Colonic mucosa (tissue), 4 donors: ENCODE results near the gene ZCCHC9. TPM values are rescaled to one million over a fixed set of nuclear protein-coding genes. Genes with fewer than 3 reads are reported as not detected.
"Not testable (repeated sequence)": the region's sequence is repeated elsewhere in the genome, so short reads cannot be mapped to it uniquely, and the experiment has no call there.

Source experiments
- DNase-seq: peaks from one replicate; pipeline ENCODE4 v3.0.0-alpha.2; 2020
- H3K27ac ChIP-seq: fragments of 200-600 bp; one replicate; pipeline ENCODE4 v1.8.0; 2021
- H3K27me3 ChIP-seq: fragments of 200-600 bp; one replicate; pipeline ENCODE4 v1.8.0; 2021
- H3K36me3 ChIP-seq: fragments of 200-600 bp; one replicate; pipeline ENCODE4 v1.8.0; 2021
- H3K4me1 ChIP-seq: fragments of 200-600 bp; one replicate; pipeline ENCODE4 v1.8.0; 2021; ENCODE audit warnings: mild to moderate bottlenecking
- H3K4me3 ChIP-seq: fragments of 200-600 bp; one replicate; pipeline ENCODE4 v1.8.0; 2021
- H3K9ac ChIP-seq, 2 donors: one replicate each; pipeline ENCODE4 v1.7.0; 2013; ENCODE audit warnings: control low read depth in 2 of 2, low read depth in 2 of 2, low read length in 2 of 2
- H3K9me3 ChIP-seq: fragments of 200-600 bp; one replicate; pipeline ENCODE4 v1.8.0; 2021
- intact Hi-C: fragments of 100-400 bp; cut with DNase I; formaldehyde crosslinking; loops from one replicate; pipeline ENCODE4 v1.14.1; 2022
- total RNA-seq, 2 donors: library from RNA; stranded (reverse); fragmentation: NEBNext Ultra II Directional in 1 of 2; extraction: Animal tissue kit (Norgen Biotek cat#: 25700) in 1 of 2; gene quantifications; one replicate each; pipeline ENCODE4 v1.2.1, GENCODE V29; 2021
- TF ChIP-seq, protein P1 (sequence below): fragments of 200-600 bp; IDR thresholded peaks from one replicate; pipeline ENCODE4 v1.8.0; 2022; ENCODE audit warnings: antibody characterized with exemption, mild to moderate bottlenecking
- donor health status: healthy.
- donor health status: DM: no; HTN: no; CAD: no.
- donor health status: DM: no; HTN: no; CAD: no.

ZCCHC9 gene
- total RNA-seq, 2 donors from 2014 or later: 21.7 to 24.9 TPM

DNA sequence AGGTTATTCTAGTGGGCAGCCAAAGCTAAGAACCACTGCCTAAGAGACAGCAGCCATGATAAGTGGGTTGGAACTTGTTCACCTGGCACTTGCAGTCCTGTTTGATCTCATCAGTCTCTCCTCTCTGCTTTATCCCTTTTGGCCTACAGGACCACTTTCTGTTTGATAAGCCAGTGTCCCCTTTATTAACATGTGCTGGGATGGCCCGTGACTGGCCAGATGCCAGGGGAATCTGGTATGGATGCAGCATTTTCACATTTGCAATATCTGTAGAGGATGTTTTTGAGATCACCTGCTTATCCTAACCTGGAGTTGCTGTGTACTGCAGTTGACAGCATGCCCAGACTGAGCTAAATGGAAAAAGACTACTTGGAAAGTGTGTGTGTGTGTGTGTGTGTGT lies 44.6 kb upstream of the ZCCHC9 start:
- no peaks in the 10 kb centered on the region for H3K27me3 ChIP-seq
- TF ChIP-seq, protein P1, sequence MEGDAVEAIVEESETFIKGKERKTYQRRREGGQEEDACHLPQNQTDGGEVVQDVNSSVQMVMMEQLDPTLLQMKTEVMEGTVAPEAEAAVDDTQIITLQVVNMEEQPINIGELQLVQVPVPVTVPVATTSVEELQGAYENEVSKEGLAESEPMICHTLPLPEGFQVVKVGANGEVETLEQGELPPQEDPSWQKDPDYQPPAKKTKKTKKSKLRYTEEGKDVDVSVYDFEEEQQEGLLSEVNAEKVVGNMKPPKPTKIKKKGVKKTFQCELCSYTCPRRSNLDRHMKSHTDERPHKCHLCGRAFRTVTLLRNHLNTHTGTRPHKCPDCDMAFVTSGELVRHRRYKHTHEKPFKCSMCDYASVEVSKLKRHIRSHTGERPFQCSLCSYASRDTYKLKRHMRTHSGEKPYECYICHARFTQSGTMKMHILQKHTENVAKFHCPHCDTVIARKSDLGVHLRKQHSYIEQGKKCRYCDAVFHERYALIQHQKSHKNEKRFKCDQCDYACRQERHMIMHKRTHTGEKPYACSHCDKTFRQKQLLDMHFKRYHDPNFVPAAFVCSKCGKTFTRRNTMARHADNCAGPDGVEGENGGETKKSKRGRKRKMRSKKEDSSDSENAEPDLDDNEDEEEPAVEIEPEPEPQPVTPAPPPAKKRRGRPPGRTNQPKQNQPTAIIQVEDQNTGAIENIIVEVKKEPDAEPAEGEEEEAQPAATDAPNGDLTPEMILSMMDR: no peak
- intact Hi-C loops: no loop called here

DNA sequence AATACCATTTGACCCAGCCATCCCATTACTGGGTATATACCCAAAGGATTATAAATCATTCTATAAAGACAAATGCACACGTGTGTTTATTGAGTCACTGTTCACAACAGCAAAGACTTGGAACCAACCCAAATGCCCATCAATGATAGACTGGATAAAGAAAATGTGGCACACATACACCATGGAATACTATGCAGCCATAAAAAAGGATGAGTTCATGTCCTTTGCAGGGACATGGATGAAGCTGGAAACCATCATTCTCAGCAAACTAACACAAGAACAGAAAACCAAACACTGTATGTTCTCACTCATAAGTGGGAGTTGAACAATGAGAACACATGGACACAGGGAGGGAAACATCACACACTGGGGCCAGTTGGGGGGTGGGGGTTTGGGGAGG lies 38.6 kb upstream of the ZCCHC9 start:
- intact Hi-C loops, H3K4me3 ChIP-seq, H3K9me3 ChIP-seq, DNase-seq, H3K9ac ChIP-seq, H3K27me3 ChIP-seq, H3K4me1 ChIP-seq, H3K27ac ChIP-seq, H3K36me3 ChIP-seq: not testable (repeated sequence)

More for the DNA sequence above, 44.6 kb upstream of the ZCCHC9 start:
- Histone ChIP-seq H3K27ac (no peak overlapping the region), H3K4me1 (no peaks in the 10 kb centered on the region), H3K4me3 (no peak overlapping the region), H3K9ac (no peak overlapping the region), H3K9me3 (no peaks in the 10 kb centered on the region), H3K36me3 (no peaks in the 10 kb centered on the region)
- no peak for DNase-seq

DNA sequence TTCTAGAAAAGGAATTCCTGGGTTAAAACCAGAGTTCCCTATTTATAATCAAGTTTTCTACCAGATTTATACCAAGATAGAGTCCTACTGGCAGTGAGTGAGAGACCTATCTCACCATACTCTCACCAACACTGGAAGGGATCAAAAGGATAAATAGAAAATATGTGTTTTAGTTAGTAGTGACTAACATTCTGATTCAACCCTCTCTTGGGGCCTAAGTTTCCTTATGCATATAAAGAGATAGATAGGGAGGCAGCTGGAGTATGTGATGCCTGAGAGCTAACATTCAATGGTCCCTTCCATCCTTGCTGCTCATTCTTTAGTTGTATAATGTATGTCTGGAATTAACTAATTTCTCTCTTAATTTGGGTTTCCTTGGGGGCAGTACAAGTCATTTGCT lies 36.3 kb upstream of the ZCCHC9 start:
- Histone ChIP-seq H3K9me3 (no peaks in the 10 kb centered on the region), H3K27ac (no peak overlapping the region), H3K4me1 (no peaks in the 10 kb centered on the region), H3K9ac (no peak overlapping the region), H3K36me3 (no peaks in the 10 kb centered on the region), H3K4me3 (no peak overlapping the region), H3K27me3 (no peaks in the 10 kb centered on the region)
- TF ChIP-seq, protein P1: no peak
- no peak for DNase-seq
- intact Hi-C loops: no loop called here

DNA sequence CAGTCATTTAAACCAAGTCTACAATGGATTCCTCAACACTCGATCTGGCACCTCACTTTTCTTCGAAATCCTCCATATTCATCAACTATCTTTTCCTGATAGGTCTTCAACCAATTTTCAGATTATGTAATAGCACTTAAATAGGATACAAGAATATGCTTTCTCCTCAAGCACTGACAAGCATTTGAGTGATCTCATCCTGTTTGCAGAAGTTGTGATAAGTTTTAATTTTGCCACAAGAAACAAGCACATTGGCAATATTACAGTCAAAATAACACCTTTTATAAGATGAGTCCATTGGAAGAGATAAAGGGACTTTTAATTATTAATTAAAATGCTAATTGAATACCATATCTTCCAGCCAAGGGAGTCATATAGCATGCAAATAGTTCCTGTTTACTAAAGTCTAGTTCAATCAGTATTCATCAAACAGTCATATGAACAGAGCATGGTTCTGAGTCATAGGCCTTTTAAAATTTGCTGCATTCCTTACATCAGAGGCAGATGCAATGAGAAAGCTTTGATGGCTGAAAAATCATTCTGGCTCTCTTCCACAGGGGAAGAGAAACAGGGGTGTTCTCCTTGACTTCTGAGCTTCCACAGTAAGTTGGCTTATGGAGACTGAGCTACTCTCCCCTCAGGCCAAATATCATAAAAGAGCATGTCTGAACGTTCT lies 32.7 kb upstream of the ZCCHC9 start:
- Histone ChIP-seq H3K27me3 (no peaks in the 10 kb centered on the region), H3K27ac (no peak overlapping the region), H3K4me3 (no peak overlapping the region), H3K4me1 (no peaks in the 10 kb centered on the region), H3K9ac (no peak overlapping the region), H3K36me3 (no peaks in the 10 kb centered on the region), H3K9me3 (no peaks in the 10 kb centered on the region)
- TF ChIP-seq, protein P1: no peak
- DNase-seq: no peak
- intact Hi-C loops: no loop called here

DNA sequence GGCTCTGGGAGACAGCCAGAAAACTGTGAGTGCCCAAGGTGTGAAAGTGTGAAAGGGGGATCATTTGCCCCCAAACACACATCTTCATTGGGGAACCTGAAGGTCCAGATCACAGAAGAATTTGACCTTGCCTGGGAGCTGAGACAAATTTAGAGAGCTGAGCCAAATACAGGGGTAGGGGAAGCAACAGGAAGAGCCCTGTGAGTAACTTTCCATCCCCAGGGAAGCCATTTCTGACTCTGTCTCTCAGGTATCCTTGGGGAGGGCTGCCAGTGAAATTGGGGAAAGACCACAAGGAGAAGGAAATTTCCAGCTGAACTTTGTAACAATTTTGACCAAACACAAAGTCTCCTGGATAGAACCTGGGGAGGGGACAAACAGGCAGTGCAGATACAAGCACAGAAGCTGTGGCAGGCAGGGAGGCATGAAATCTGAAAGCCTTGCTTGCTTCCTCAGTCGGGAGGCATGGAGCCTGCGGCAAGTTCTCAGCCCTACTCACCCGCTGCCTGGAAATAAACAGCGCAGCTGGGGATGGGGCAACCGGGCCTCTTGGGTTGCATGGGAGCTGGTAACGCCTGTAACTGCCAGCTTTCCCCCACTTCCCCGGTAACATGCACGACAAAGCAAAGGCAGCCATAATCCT lies 31.5 kb upstream of the ZCCHC9 start:
- Histone ChIP-seq H3K9me3 (no peaks in the 10 kb centered on the region), H3K27me3 (no peaks in the 10 kb centered on the region), H3K4me3 (no peak overlapping the region), H3K9ac (no peak overlapping the region), H3K4me1 (no peaks in the 10 kb centered on the region), H3K36me3 (no peaks in the 10 kb centered on the region), H3K27ac (no peak overlapping the region)
- intact Hi-C loops: no loop called here
- DNase-seq: no peak
- TF ChIP-seq, protein P1: no peak

DNA sequence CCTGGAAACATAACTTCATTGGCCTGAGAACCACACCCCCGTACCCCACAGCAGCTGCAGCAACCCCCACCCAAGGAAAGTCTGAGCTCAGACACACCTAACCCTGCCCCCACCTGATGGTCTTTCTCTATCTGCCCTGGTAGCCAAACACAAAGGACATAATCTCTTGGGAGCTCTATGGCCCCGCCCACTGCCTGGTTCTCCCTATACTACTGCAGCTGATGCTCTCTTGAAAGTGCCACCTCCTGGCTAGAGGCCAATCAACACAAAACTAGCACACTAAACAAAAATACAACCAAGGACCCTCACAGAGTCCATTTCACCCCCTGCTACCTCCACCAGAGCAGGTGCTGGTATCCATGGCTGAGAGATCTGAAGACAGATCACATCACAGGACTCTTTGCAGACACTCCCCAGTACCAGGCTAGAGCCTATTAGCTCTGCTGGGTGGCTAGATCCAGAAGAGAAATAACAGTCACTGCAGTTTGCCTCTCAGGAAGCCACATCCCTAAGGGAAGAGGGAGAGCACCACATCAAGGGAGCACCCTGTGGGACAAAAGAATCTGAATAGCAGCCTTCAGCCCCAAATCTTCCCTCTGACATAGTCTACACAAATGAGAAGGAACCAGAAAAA lies 30.9 kb upstream of the ZCCHC9 start:
- intact Hi-C loops, DNase-seq: not testable (repeated sequence)

More for the DNA sequence above, 30.9 kb upstream of the ZCCHC9 start:
- H3K9me3 ChIP-seq, H3K27me3 ChIP-seq, H3K27ac ChIP-seq, H3K4me3 ChIP-seq, H3K4me1 ChIP-seq, H3K36me3 ChIP-seq, H3K9ac ChIP-seq: not testable (repeated sequence)
